ENCODE measurements around the gene TCF3. TPM values are rescaled to one million over a fixed set of nuclear protein-coding genes. Genes with fewer than 3 reads are reported as not detected.
"Not testable (repeated sequence)": the region's sequence is repeated elsewhere in the genome, so short reads cannot be mapped to it uniquely, and the experiment has no call there.

TCF3 gene
- polyA plus RNA-seq, 1 donor = 74.3 TPM

GRCh38 chr19:1640893-1641448 lies 11.4 kb downstream of the TCF3 start:
- not testable (repeated sequence) for H3K27ac ChIP-seq (ENCODE audit: low read length); H3K27me3 ChIP-seq (ENCODE audit: control insufficient read depth, insufficient read depth, low read length); DNase-seq; H3K4me1 ChIP-seq (ENCODE audit: control insufficient read depth, insufficient read depth, low read length); H3K4me3 ChIP-seq (ENCODE audit: low read length); H3K9me3 ChIP-seq (ENCODE audit: control insufficient read depth, low read depth, low read length)
- whole genome bisulfite sequencing (ENCODE audit: insufficient coverage, low lambda C conversion rate) = 69% methylated on average over 5 of the region's 10 CpGs
- peaks cover 76% of the 10 kb centered on the region for H3K36me3 ChIP-seq (ENCODE audit: control insufficient read depth, insufficient read depth, low read length)

GRCh38 chr19:1636325-1637236 lies 15.8 kb downstream of the TCF3 start:
- peaks cover 18% of the 10 kb centered on the region for H3K4me1 ChIP-seq (ENCODE audit: control insufficient read depth, insufficient read depth, low read length)
- H3K27ac ChIP-seq (ENCODE audit: low read length) = no peak overlapping the region
- no peak overlapping the region for H3K4me3 ChIP-seq (ENCODE audit: low read length)
- no CpG with 5 or more reads among the region's 34 CpGs for WGBS (ENCODE audit: insufficient coverage, low lambda C conversion rate)
- peaks cover 11% of the 10 kb centered on the region for H3K9me3 ChIP-seq (ENCODE audit: control insufficient read depth, low read depth, low read length)
- no peaks in the 10 kb centered on the region for H3K27me3 ChIP-seq (ENCODE audit: control insufficient read depth, insufficient read depth, low read length)
- H3K36me3 ChIP-seq (ENCODE audit: control insufficient read depth, insufficient read depth, low read length) = peaks cover 58% of the 10 kb centered on the region
- no peak for DNase-seq

- DNase-seq = no peak
- no CpG with 5 or more reads among the region's 5 CpGs for WGBS (ENCODE audit: insufficient coverage, low lambda C conversion rate)
- Histone ChIP-seq H3K9me3 (ENCODE audit: control insufficient read depth, low read depth, low read length) (peaks cover 13% of the 10 kb centered on the region), H3K36me3 (ENCODE audit: control insufficient read depth, insufficient read depth, low read length) (peaks cover 70% of the 10 kb centered on the region), H3K27me3 (ENCODE audit: control insufficient read depth, insufficient read depth, low read length) (no peaks in the 10 kb centered on the region), H3K4me3 (ENCODE audit: low read length) (no peak overlapping the region), H3K27ac (ENCODE audit: low read length) (no peak overlapping the region), H3K4me1 (ENCODE audit: control insufficient read depth, insufficient read depth, low read length) (peaks cover 18% of the 10 kb centered on the region)
Observed at GRCh38 chr19:1634938-1635243, 17.5 kb downstream of the TCF3 start.

- Histone ChIP-seq H3K27me3 (ENCODE audit: control insufficient read depth, insufficient read depth, low read length) (no peaks in the 10 kb centered on the region), H3K36me3 (ENCODE audit: control insufficient read depth, insufficient read depth, low read length) (peaks cover 71% of the 10 kb centered on the region), H3K4me1 (ENCODE audit: control insufficient read depth, insufficient read depth, low read length) (peaks cover 18% of the 10 kb centered on the region), H3K4me3 (ENCODE audit: low read length) (no peak overlapping the region), H3K27ac (ENCODE audit: low read length) (no peak overlapping the region), H3K9me3 (ENCODE audit: control insufficient read depth, low read depth, low read length) (peaks cover 15% of the 10 kb centered on the region)
- DNase-seq = no peak
- 80% methylated on average over 1 of the region's 19 CpGs for WGBS (ENCODE audit: insufficient coverage, low lambda C conversion rate)
Observed at GRCh38 chr19:1634242-1634937, 18.0 kb downstream of the TCF3 start.

- Histone ChIP-seq H3K4me1 (ENCODE audit: control insufficient read depth, insufficient read depth, low read length) (peaks cover 18% of the 10 kb centered on the region), H3K9me3 (ENCODE audit: control insufficient read depth, low read depth, low read length) (peaks cover 19% of the 10 kb centered on the region), H3K27me3 (ENCODE audit: control insufficient read depth, insufficient read depth, low read length) (no peaks in the 10 kb centered on the region), H3K36me3 (ENCODE audit: control insufficient read depth, insufficient read depth, low read length) (peaks cover 64% of the 10 kb centered on the region), H3K4me3 (ENCODE audit: low read length) (no peak overlapping the region), H3K27ac (ENCODE audit: low read length) (peak overlapping the region; percentile 95)
- no CpG with 5 or more reads among the region's 11 CpGs for WGBS (ENCODE audit: insufficient coverage, low lambda C conversion rate)
- DNase-seq = no peak
Observed at GRCh38 chr19:1633269-1633826, 19.1 kb downstream of the TCF3 start.

- H3K9me3 ChIP-seq (ENCODE audit: control insufficient read depth, low read depth, low read length) = peaks cover 19% of the 10 kb centered on the region
- WGBS (ENCODE audit: insufficient coverage, low lambda C conversion rate) = no CpG with 5 or more reads among the region's 26 CpGs
- H3K4me1 ChIP-seq (ENCODE audit: control insufficient read depth, insufficient read depth, low read length) = peaks cover 18% of the 10 kb centered on the region
- no peaks in the 10 kb centered on the region for H3K27me3 ChIP-seq (ENCODE audit: control insufficient read depth, insufficient read depth, low read length)
- H3K36me3 ChIP-seq (ENCODE audit: control insufficient read depth, insufficient read depth, low read length) = peaks cover 61% of the 10 kb centered on the region
- peak overlapping the region; percentile 95 for H3K27ac ChIP-seq (ENCODE audit: low read length)
- DNase-seq = peak; percentile 83 to 95
- no peak overlapping the region for H3K4me3 ChIP-seq (ENCODE audit: low read length)
Observed at GRCh38 chr19:1632462-1633268, 19.8 kb downstream of the TCF3 start.

GRCh38 chr19:1631557-1632100 lies 20.8 kb downstream of the TCF3 start:
- WGBS (ENCODE audit: insufficient coverage, low lambda C conversion rate) = no CpG with 5 or more reads among the region's 31 CpGs
- Histone ChIP-seq H3K27ac (ENCODE audit: low read length) (no peak overlapping the region), H3K36me3 (ENCODE audit: control insufficient read depth, insufficient read depth, low read length) (peaks cover 52% of the 10 kb centered on the region)

GRCh38 chr19:1630811-1631210 lies 21.6 kb downstream of the TCF3 start:
- no peaks in the 10 kb centered on the region for H3K27me3 ChIP-seq (ENCODE audit: control insufficient read depth, insufficient read depth, low read length)
- H3K4me1 ChIP-seq (ENCODE audit: control insufficient read depth, insufficient read depth, low read length) = peaks cover 18% of the 10 kb centered on the region
- peaks cover 49% of the 10 kb centered on the region for H3K36me3 ChIP-seq (ENCODE audit: control insufficient read depth, insufficient read depth, low read length)
- DNase-seq = no peak
- no peak overlapping the region for H3K4me3 ChIP-seq (ENCODE audit: low read length)
- WGBS (ENCODE audit: insufficient coverage, low lambda C conversion rate) = no CpG with 5 or more reads among the region's 17 CpGs
- H3K27ac ChIP-seq (ENCODE audit: low read length) = no peak overlapping the region
- H3K9me3 ChIP-seq (ENCODE audit: control insufficient read depth, low read depth, low read length) = peaks cover 13% of the 10 kb centered on the region

More at GRCh38 chr19:1631557-1632100, 20.8 kb downstream of the TCF3 start:
- no peak overlapping the region for H3K4me3 ChIP-seq (ENCODE audit: low read length)
- peaks cover 18% of the 10 kb centered on the region for H3K4me1 ChIP-seq (ENCODE audit: control insufficient read depth, insufficient read depth, low read length)
- peaks cover 16% of the 10 kb centered on the region for H3K9me3 ChIP-seq (ENCODE audit: control insufficient read depth, low read depth, low read length)
- DNase-seq = no peak
- no peaks in the 10 kb centered on the region for H3K27me3 ChIP-seq (ENCODE audit: control insufficient read depth, insufficient read depth, low read length)

GRCh38 chr19:1630012-1630411 lies 22.4 kb downstream of the TCF3 start:
- Histone ChIP-seq H3K27me3 (ENCODE audit: control insufficient read depth, insufficient read depth, low read length) (no peaks in the 10 kb centered on the region), H3K36me3 (ENCODE audit: control insufficient read depth, insufficient read depth, low read length) (peaks cover 53% of the 10 kb centered on the region), H3K9me3 (ENCODE audit: control insufficient read depth, low read depth, low read length) (peaks cover 15% of the 10 kb centered on the region), H3K4me1 (ENCODE audit: control insufficient read depth, insufficient read depth, low read length) (peaks cover 18% of the 10 kb centered on the region), H3K27ac (ENCODE audit: low read length) (no peak overlapping the region), H3K4me3 (ENCODE audit: low read length) (no peak overlapping the region)
- WGBS (ENCODE audit: insufficient coverage, low lambda C conversion rate) = no CpG with 5 or more reads among the region's 20 CpGs
- no peak for DNase-seq

Measured in large intestine (tissue), 3 donors.